Neural cell (in vitro differentiated cells): ENCODE data around the gene WDR19.

Experiments used
- EP300 ChIP-seq: fragments of 450-650 bp; conservative IDR thresholded peaks from 2 replicates; pipeline ENCODE4 v1.6.1; 2014; ENCODE audit warnings: antibody characterized with exemption, mild to moderate bottlenecking, moderate library complexity; ENCODE audit not compliant: poor library complexity, severe bottlenecking
- EZH2 ChIP-seq: fragments of 200-600, 300-800 bp; shearing (Covaris generic), sonication (generic); IDR thresholded peaks from 2 replicates; pipeline ENCODE4 v1.6.1; 2014; ENCODE audit warnings: antibody characterized with exemption, low read length, borderline replicate concordance, mild to moderate bottlenecking; ENCODE audit not compliant: insufficient read depth, poor library complexity, severe bottlenecking
- POLR2AphosphoS5 ChIP-seq: IDR thresholded peaks from 2 replicates; pipeline ENCODE4 v1.6.1; 2012
- RAD21 ChIP-seq: fragments of 450-650 bp; conservative IDR thresholded peaks from 2 replicates; pipeline ENCODE4 v1.6.1; 2014; ENCODE audit warnings: antibody characterized with exemption, mild to moderate bottlenecking, moderate library complexity
- REST ChIP-seq: IDR thresholded peaks from 2 replicates; pipeline ENCODE4 v1.6.1; 2012; ENCODE audit warnings: borderline replicate concordance
- SMC3 ChIP-seq: fragments of 450-650 bp; conservative IDR thresholded peaks from 2 replicates; pipeline ENCODE4 v1.6.1; 2014; ENCODE audit warnings: antibody characterized with exemption, mild to moderate bottlenecking, moderate library complexity; ENCODE audit not compliant: poor library complexity
- TAF1 ChIP-seq: IDR thresholded peaks from 2 replicates; pipeline ENCODE4 v1.6.1; 2012; ENCODE audit warnings: low read depth
- TF ChIP-seq, protein P1 (sequence below): fragments of 450-650 bp; IDR thresholded peaks from 2 replicates; pipeline ENCODE4 v1.5.1; 2014; ENCODE audit warnings: antibody characterized with exemption, mild to moderate bottlenecking, moderate library complexity; ENCODE audit not compliant: poor library complexity, severe bottlenecking

GRCh38 chr4:39235021-39235420 is 52.7 kb downstream of the WDR19 start:
- TF ChIP-seq, protein P1, sequence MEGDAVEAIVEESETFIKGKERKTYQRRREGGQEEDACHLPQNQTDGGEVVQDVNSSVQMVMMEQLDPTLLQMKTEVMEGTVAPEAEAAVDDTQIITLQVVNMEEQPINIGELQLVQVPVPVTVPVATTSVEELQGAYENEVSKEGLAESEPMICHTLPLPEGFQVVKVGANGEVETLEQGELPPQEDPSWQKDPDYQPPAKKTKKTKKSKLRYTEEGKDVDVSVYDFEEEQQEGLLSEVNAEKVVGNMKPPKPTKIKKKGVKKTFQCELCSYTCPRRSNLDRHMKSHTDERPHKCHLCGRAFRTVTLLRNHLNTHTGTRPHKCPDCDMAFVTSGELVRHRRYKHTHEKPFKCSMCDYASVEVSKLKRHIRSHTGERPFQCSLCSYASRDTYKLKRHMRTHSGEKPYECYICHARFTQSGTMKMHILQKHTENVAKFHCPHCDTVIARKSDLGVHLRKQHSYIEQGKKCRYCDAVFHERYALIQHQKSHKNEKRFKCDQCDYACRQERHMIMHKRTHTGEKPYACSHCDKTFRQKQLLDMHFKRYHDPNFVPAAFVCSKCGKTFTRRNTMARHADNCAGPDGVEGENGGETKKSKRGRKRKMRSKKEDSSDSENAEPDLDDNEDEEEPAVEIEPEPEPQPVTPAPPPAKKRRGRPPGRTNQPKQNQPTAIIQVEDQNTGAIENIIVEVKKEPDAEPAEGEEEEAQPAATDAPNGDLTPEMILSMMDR, result no peak
- TF ChIP-seq POLR2AphosphoS5, result no peak
- no peak for TF ChIP-seq EP300
- no peak for TF ChIP-seq EZH2
- TF ChIP-seq SMC3, result no peak
- TF ChIP-seq RAD21, result no peak
- TF ChIP-seq REST, result no peak
- no peak for TF ChIP-seq TAF1
